Measurements from ENCODE around the gene MEAF6.

The MEAF6 gene

DNA sequence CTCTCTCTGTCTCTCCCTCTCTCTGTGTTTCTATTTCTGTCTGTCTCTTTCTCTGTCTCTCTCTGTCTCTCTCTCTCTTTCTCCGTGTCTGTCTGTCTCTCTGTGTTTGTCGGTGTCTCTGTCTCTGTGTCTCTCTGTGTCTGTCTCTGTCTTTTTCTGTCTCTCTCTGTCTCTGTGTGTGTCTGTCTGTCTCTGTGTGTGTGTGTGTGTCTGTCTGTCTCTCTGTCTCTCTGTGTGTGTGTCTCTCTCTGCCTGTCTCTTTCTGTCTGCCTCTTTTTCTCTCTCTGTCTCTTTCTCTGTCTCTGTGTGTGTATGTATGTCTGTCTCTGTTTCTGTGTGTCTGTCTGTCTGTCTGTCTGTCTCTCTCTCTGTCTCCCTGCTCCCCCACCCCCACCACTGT lies 71.9 kb downstream of the MEAF6 start:
- no peak for DNase-seq (ENCODE audit: low read depth in 2 of 2)
